ENCODE results near the gene SCUBE1. TPM values are rescaled to one million over a fixed set of nuclear protein-coding genes. Genes with fewer than 3 reads are reported as not detected.
"Not testable (repeated sequence)": the region's sequence is repeated elsewhere in the genome, so short reads cannot be mapped to it uniquely, and the experiment has no call there.

The SCUBE1 gene
- total and polyA plus RNA-seq, 4 donors = 1.6 to 7.9 (median 5.0) TPM

DNA sequence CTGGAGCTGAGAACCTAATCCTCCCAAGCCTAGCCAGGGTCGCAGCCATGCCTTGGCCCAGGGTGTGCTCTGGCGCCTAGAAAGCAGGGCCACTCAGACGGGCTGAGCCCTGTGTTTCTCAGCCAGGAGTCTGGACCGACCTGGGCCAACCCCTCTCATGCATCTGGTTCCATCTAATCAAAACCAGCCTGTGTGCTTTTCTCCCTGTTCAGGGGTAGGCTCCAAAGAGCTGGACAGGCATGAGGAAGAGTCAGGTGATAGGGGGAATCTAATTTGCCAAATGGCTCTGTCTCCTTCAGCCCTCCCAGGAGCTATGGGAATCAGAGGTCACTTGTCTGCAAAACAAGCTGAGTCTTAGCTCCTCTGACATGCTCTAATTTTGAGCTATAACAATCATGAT is 55.7 kb downstream of the SCUBE1 start:
- H3K36me3 ChIP-seq (ENCODE audit: control insufficient read depth in 4 of 4, insufficient read depth in 4 of 4, low read length in 4 of 4) = no peaks in the 10 kb centered on the region
- whole genome bisulfite sequencing, 2 donors = 89 to 97% methylated on average over 4 of the region's 4 CpGs
- no peaks in the 10 kb centered on the region for H3K27me3 ChIP-seq (ENCODE audit: control insufficient read depth in 3 of 3, insufficient read depth in 3 of 3, low read length in 2 of 3)
- H3K9ac ChIP-seq (ENCODE audit: insufficient read depth in 1 of 2, low read length in 2 of 2) = no peak overlapping the region
- peaks cover 0 to 55% (median 22%) of the 10 kb centered on the region in 5 donors for H3K4me1 ChIP-seq (ENCODE audit: control insufficient read depth in 5 of 5, insufficient read depth in 5 of 5, low read length in 5 of 5)
- DNase-seq = no peak
- H3K9me3 ChIP-seq (ENCODE audit: control insufficient read depth in 4 of 4, insufficient read depth in 3 of 4, low read length in 3 of 4) = no peaks in the 10 kb centered on the region
- H3K27ac ChIP-seq (ENCODE audit: low read depth in 1 of 2, low read length in 1 of 2) = no peak overlapping the region
- no peak for ATAC-seq (ENCODE audit: insufficient read depth, low FRiP score)
- TF ChIP-seq, protein P1, sequence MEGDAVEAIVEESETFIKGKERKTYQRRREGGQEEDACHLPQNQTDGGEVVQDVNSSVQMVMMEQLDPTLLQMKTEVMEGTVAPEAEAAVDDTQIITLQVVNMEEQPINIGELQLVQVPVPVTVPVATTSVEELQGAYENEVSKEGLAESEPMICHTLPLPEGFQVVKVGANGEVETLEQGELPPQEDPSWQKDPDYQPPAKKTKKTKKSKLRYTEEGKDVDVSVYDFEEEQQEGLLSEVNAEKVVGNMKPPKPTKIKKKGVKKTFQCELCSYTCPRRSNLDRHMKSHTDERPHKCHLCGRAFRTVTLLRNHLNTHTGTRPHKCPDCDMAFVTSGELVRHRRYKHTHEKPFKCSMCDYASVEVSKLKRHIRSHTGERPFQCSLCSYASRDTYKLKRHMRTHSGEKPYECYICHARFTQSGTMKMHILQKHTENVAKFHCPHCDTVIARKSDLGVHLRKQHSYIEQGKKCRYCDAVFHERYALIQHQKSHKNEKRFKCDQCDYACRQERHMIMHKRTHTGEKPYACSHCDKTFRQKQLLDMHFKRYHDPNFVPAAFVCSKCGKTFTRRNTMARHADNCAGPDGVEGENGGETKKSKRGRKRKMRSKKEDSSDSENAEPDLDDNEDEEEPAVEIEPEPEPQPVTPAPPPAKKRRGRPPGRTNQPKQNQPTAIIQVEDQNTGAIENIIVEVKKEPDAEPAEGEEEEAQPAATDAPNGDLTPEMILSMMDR (IDR thresholded peaks at IDR 0.05; ENCODE audit: control extremely low read depth, extremely low read depth) = no peak
- H3K4me3 ChIP-seq = no peak overlapping the region

DNA sequence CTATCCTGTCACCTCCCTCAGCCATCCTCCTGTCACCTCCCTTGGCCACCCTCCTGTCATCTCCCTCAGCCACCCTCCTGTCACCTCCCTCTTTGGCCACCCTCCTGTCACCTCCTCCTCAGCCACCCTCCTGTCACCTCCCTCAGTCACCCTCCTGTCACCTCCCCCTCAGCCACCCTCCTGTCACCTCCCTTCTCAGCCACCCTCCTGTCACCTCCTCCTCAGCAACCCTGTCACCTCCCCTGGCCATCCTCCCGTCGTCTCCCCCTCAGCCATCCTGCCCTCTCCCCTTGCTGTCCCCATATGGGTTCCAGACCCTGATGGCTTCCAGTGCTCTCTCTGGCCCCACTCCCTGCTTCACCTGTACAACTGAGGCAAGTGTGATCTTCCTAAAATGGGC is 61.8 kb downstream of the SCUBE1 start:
- 47 to 81% methylated on average over 2 of the region's 2 CpGs for WGBS, 2 donors
- H3K36me3 ChIP-seq (ENCODE audit: control insufficient read depth in 4 of 4, insufficient read depth in 4 of 4, low read length in 4 of 4) = no peaks in the 10 kb centered on the region
- no peak for DNase-seq
- H3K4me1 ChIP-seq (ENCODE audit: control insufficient read depth in 5 of 5, insufficient read depth in 5 of 5, low read length in 5 of 5) = peaks cover 0 to 17% (median 2%) of the 10 kb centered on the region in 5 donors
- ATAC-seq (ENCODE audit: insufficient read depth, low FRiP score) = no peak
- no peak overlapping the region for H3K9ac ChIP-seq (ENCODE audit: insufficient read depth in 1 of 2, low read length in 2 of 2)
- no peaks in the 10 kb centered on the region for H3K27me3 ChIP-seq (ENCODE audit: control insufficient read depth in 3 of 3, insufficient read depth in 3 of 3, low read length in 2 of 3)
- no peak overlapping the region for H3K27ac ChIP-seq (ENCODE audit: low read depth in 1 of 2, low read length in 1 of 2)
- no peaks in the 10 kb centered on the region for H3K9me3 ChIP-seq (ENCODE audit: control insufficient read depth in 4 of 4, insufficient read depth in 3 of 4, low read length in 3 of 4)
- TF ChIP-seq, protein P1 (IDR thresholded peaks at IDR 0.05; ENCODE audit: control extremely low read depth, extremely low read depth) = no peak
- no peak overlapping the region for H3K4me3 ChIP-seq

DNA sequence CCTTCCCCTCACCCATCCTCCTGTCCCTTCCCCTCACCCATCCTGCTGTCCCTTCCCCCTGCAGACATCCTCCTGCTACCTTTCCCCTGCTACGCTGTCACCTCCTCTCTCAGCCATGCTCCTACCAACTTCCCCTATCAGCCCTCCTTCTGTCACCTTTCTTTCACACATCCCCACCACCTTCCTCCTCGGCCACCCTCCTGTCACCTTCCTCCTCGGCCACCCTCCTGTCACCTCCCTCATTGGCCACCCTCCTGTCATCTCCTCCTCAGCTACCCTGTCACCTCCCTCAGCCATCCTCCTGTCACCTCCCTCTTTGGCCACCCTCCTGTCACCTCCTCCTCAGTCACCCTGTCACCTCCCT is 62.7 kb downstream of the SCUBE1 start:
- not testable (repeated sequence) for H3K4me3 ChIP-seq; DNase-seq; ATAC-seq (ENCODE audit: insufficient read depth, low FRiP score); H3K27ac ChIP-seq (ENCODE audit: low read depth in 1 of 2, low read length in 1 of 2); H3K36me3 ChIP-seq (ENCODE audit: control insufficient read depth in 4 of 4, insufficient read depth in 4 of 4, low read length in 4 of 4); H3K9ac ChIP-seq (ENCODE audit: insufficient read depth in 1 of 2, low read length in 2 of 2); H3K9me3 ChIP-seq (ENCODE audit: control insufficient read depth in 4 of 4, insufficient read depth in 3 of 4, low read length in 3 of 4); H3K27me3 ChIP-seq (ENCODE audit: control insufficient read depth in 3 of 3, insufficient read depth in 3 of 3, low read length in 2 of 3)
- 57 to 67% methylated on average over 3 of the region's 3 CpGs for WGBS, 2 donors
- peaks cover 0 to 11% (median 0%) of the 10 kb centered on the region in 5 donors for H3K4me1 ChIP-seq (ENCODE audit: control insufficient read depth in 5 of 5, insufficient read depth in 5 of 5, low read length in 5 of 5)

DNA sequence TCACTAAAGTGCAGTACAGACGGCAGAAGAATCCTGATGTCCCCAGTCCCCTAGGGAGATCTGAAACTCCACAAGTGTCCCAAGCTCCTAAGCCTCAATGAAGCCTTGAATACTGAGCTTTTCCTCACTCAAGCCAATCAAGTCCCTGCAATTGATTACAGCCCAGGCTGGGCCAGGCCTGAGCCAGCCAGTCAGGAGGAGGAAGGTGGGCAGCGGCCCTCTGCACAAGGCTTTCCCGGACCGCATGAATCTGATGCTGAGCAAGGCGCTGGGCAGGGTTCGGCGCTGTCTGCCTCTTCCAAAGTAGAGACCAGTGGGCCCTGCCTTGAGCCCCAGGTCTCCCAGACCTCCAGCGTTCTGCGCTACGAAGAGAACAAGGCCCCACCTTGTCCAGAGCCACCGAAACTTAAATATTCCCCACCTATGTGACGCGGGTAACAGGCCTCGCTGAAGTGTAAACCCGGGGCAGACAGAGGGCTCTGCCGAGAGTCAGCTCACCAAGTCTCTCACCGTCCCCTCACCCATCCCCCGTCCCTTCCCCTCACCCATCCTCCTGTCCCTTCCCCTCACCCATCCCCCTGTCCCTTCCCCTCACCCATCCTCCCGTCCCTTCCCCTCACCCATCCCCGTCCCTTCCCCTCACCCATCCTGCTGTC is 63.2 kb downstream of the SCUBE1 start:
- no peak overlapping the region for H3K9ac ChIP-seq (ENCODE audit: insufficient read depth in 1 of 2, low read length in 2 of 2)
- no peak overlapping the region for H3K4me3 ChIP-seq
- TF ChIP-seq, protein P1 (IDR thresholded peaks at IDR 0.05; ENCODE audit: control extremely low read depth, extremely low read depth) = no peak
- DNase-seq (no peak), ATAC-seq (ENCODE audit: insufficient read depth, low FRiP score) (no peak)
- H3K27me3 ChIP-seq (ENCODE audit: control insufficient read depth in 3 of 3, insufficient read depth in 3 of 3, low read length in 2 of 3) = no peaks in the 10 kb centered on the region
- peaks cover 0 to 11% (median 0%) of the 10 kb centered on the region in 5 donors for H3K4me1 ChIP-seq (ENCODE audit: control insufficient read depth in 5 of 5, insufficient read depth in 5 of 5, low read length in 5 of 5)
- H3K36me3 ChIP-seq (ENCODE audit: control insufficient read depth in 4 of 4, insufficient read depth in 4 of 4, low read length in 4 of 4) = no peaks in the 10 kb centered on the region
- 79 to 83% methylated on average over 20 of the region's 20 CpGs for WGBS, 2 donors
- H3K27ac ChIP-seq (ENCODE audit: low read depth in 1 of 2, low read length in 1 of 2) = no peak overlapping the region
- H3K9me3 ChIP-seq (ENCODE audit: control insufficient read depth in 4 of 4, insufficient read depth in 3 of 4, low read length in 3 of 4) = no peaks in the 10 kb centered on the region
